EL (cell line): Measurements from ENCODE around the gene METTL5.

ENCODE experiments used
- DNase-seq: peaks from one replicate; pipeline ENCODE4 v3.0.0-alpha.2; 2016

The METTL5 gene

DNA sequence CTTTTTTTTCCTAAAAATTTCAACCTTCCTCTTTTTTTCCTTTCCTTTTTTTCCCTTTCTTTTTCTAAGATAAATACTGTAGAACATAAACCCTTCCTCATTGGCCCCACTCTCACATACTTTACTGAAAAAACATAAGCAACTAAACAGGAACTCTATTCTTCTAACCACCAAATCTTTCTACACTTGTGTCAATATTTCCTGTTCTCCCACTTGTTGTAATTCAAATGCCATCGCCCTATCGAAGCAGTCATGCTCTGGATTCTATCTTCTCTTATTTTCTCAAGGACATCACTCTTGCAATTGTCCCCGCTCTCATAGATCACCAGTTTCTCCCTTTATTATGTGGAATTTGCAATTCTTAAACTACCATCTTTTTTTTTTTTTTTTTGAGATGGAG lies 46.3 kb downstream of the METTL5 start:
- DNase-seq: no peak

DNA sequence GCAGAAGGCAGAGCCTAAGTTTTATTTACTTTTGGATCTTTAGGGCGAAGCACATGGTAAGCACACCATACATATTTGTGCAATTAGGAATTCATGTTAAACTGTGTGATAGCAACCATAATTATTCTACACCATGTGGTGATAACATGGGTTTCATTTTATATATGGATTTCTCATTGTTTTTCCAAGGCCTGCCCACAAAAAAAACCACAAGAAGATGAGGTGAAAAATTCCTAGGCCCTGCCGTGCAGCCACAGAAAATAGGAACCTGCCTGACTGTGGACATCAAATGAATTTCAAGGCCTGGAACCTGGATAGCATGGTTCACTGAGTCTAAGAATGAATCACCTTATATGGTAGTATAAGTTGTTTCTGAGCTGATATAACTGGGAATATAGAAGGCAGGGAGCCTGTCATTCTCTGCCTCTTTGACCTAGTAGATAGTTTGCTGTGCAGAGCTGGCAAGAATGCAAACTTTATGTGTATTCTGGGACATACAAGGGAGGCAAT lies 48.4 kb downstream of the METTL5 start:
- no peak for DNase-seq

DNA sequence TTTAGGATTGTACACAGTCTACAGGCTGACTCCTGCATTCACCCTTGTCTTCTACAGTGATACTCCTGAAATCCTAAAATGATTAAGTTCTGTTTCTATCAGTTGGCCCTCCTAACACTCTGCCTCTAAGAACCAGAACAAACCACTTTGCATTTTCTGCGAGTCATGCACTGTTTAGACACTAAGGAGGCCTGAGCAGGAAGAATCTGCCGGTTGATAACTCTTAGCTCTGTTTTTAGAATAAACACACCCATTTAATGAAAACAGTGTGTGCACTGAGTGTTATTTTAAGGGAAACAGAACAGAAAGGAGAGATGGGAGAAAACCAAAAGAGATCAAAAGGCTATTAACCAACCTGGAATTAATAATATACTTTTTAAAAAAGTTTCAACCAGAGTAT lies 48.9 kb downstream of the METTL5 start:
- peak; percentile 13 for DNase-seq

GRCh38 chr2:169775354-169775753 lies 49.4 kb downstream of the METTL5 start:
- no peak for DNase-seq

DNA sequence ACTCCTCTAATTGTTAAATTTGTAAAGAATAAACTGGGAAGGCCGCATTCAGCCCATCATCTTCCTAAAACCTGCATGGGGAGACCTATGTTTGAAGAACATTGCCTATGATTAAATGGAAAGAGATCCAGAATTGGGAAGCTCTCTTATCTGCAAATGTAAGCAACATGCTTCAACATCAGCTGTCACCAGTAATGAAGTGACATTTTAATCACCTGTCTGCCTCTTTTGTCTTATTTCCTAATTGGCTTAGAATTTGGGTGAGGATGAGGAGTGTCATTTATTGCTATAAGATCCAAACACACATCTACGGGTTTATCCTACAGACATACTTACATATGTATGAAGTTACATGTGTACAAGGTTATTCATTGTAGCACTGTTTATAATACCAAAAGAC lies 52.1 kb downstream of the METTL5 start:
- no peak for DNase-seq

- no peak for DNase-seq
These were observed 53.1 kb downstream of the METTL5 start for GRCh38 chr2:169771612-169772011.

DNA sequence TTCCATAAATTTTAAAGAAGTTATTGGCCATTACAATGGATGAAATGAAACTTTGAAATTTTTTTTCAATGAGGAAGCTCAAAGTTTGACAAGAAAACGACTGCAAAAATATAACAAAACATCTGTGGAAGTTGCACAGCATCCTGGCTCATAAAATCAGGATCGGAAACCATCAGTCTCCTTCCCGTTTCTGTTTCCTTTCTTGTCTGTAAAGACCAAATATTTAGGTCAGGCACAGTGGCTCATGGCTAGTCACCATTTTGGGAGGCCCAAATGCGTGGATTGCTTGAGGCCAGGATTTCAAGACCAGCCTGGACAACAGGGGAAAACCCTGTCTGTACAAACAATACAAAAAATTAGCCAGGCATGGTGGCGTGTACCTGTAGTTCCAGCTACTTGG lies 53.7 kb downstream of the METTL5 start:
- no peak for DNase-seq

- no peak for DNase-seq
These were observed 56.3 kb downstream of the METTL5 start for GRCh38 chr2:169768262-169768995.

- peak; percentile 51 for DNase-seq
These were observed 57.3 kb downstream of the METTL5 start for GRCh38 chr2:169767243-169767888.

GRCh38 chr2:169765523-169765922 lies 59.2 kb downstream of the METTL5 start:
- DNase-seq: peak; percentile 17

- no peak for DNase-seq
These were observed 62.8 kb downstream of the METTL5 start for GRCh38 chr2:169761970-169762292.
